Measurements from ENCODE around the gene PRICKLE4. TPM values are rescaled to one million over a fixed set of nuclear protein-coding genes. Genes with fewer than 3 reads are reported as not detected.

Gene PRICKLE4
- total RNA-seq, 1 experiment from 2014 or later = 2.9 TPM

DNA sequence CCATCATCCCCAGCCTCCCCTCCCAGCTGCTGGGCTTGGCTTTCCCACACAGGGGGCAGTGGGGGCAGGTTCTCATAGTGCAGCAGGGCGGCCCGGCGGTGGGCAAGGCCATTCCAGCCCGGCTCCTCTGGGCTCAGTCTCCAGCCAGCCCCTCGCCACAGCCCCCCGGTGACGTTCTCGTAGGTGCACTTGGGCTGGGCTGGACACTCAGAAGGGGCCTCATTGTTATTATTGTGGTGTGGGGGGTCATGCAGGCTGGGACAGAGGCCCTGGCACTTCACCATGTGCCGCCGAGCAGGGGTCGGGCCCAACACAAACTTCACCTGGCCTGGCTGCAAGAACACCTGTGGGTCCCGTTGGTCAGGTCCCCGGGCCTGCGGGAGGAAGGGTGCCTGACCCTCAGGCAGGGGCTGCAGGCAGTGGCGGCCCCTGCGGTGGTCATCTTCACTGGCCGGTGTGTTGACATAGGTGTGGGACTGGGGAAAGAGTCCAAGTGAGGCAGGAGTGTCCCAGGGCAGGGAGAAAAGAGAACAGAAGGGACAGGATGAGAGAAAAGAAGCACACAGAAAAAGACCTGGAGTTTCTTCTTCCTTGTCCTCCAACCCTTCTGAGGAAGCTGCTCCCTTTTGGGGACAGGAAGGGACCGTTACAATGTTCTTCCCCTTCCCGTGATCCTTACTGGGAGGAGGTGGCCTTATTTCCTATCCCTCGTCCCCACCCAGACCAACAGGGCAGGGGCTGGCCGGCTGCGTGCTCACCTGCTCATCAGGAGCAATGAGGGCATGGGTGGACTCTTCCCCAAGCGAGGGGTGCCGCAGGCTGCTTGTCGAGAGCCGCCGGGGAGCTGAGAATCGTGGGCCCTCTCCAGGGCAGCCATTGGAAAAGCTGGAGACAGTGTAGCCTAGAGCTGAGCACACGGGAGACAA lies 9.3 kb upstream of the PRICKLE4 start:
- H3K79me2 ChIP-seq (ENCODE audit: insufficient read depth, low read length) = no peaks in the 10 kb centered on the region
- no peak overlapping the region for H2AFZ ChIP-seq (ENCODE audit: low read depth, low read length, poor library complexity, severe bottlenecking)
- H3K4me3 ChIP-seq (replicated peaks in 1 of 2; ENCODE audit: low read depth in 1 of 2, low read length in 2 of 2) = no peak overlapping the region
- peaks cover 0 to 5% of the 10 kb centered on the region in 2 experiments; a peak in 2 of 4 replicates for H3K36me3 ChIP-seq (ENCODE audit: control insufficient read depth in 1 of 2, insufficient read depth in 2 of 2, low read length in 2 of 2)
- H4K20me1 ChIP-seq (ENCODE audit: insufficient read depth) = no peaks in the 10 kb centered on the region
- intact Hi-C loops (cut with micrococcal nuclease) = loop anchor here (10.0 kb wide), 1 partner anchor 167 kb away; no protein-coding TSS in a partner anchor
- H3K9me2 ChIP-seq (ENCODE audit: insufficient read depth) = no peaks in the 10 kb centered on the region
- ChIA-PET RAD21 (ENCODE audit: low non-redundant PET in 1 of 2, low total read pairs in 2 of 2, uncharacterized antibody in 2 of 2, unreplicated experiment in 2 of 2) (no interaction called here), POLR2A (no interaction called here), CTCF (no interaction called here)
- H3K4me2 ChIP-seq (ENCODE audit: low read length) = no peak overlapping the region
- H3K27me3 ChIP-seq (ENCODE audit: insufficient read depth, low read length) = no peaks in the 10 kb centered on the region
- peaks cover 8 to 21% of the 10 kb centered on the region in 2 experiments; a peak in 3 of 4 replicates for H3K4me1 ChIP-seq (ENCODE audit: control insufficient read depth in 1 of 2, insufficient read depth in 2 of 2, low read length in 2 of 2)
- no peaks in the 10 kb centered on the region for H3K9me3 ChIP-seq (ENCODE audit: control insufficient read depth in 1 of 2, insufficient read depth in 1 of 2, low read depth in 1 of 2, low read length in 2 of 2)
- BruUV-seq (replicated peaks) = no TSS peak
- H3K9ac ChIP-seq (ENCODE audit: low read length) = no peak overlapping the region
- ATAC-seq = no peak
- H3K27ac ChIP-seq (ENCODE audit: low read depth, low read length) = no peak overlapping the region
- no peak for DNase-seq (ENCODE audit: low read depth, low spot score)
- TF ChIP-seq ZNF274 (IDR thresholded peaks at IDR 0.05; ENCODE audit: low read depth, low read length) (no peak), TCF7L2 (IDR thresholded peaks at IDR 0.05; ENCODE audit: borderline replicate concordance, extremely low read depth, insufficient read depth, insufficient read length) (no peak), ZFX (IDR thresholded peaks at IDR 0.05) (no peak), EZH2phosphoT487 (IDR thresholded peaks at IDR 0.05; ENCODE audit: borderline replicate concordance) (no peak), FOSL1 (IDR thresholded peaks at IDR 0.05; ENCODE audit: low read depth) (no peak), SP1 (IDR thresholded peaks at IDR 0.05; ENCODE audit: low read depth) (no peak), CEBPB (IDR thresholded peaks at IDR 0.05; ENCODE audit: low read depth) (no peak), CTCF (IDR thresholded peaks at IDR 0.05 in 2 of 3, conservative IDR thresholded peaks at IDR 0.05 in 1 of 3; ENCODE audit: borderline replicate concordance in 1 of 3, insufficient read depth in 1 of 3, low read depth in 2 of 3, low read length in 2 of 3) (no peak), JUND (IDR thresholded peaks at IDR 0.05) (no peak), POLR2A (IDR thresholded peaks at IDR 0.05; ENCODE audit: borderline replicate concordance, extremely low read depth, insufficient read depth, insufficient read length) (no peak), EZH2 (IDR thresholded peaks at IDR 0.05) (no peak), EGR1 (IDR thresholded peaks at IDR 0.05; ENCODE audit: low read depth) (no peak), YY1 (IDR thresholded peaks at IDR 0.05; ENCODE audit: extremely low read depth, insufficient replicate concordance, low read depth, low read length) (no peak), CBX3 (IDR thresholded peaks at IDR 0.05; ENCODE audit: low read depth) (no peak), POLR2AphosphoS5 (IDR thresholded peaks at IDR 0.05; ENCODE audit: low read depth, low read length) (no peak), ZBTB33 (IDR thresholded peaks at IDR 0.05; ENCODE audit: extremely low read depth, insufficient replicate concordance, low read length) (no peak)
- TF ChIP-seq, protein P1, sequence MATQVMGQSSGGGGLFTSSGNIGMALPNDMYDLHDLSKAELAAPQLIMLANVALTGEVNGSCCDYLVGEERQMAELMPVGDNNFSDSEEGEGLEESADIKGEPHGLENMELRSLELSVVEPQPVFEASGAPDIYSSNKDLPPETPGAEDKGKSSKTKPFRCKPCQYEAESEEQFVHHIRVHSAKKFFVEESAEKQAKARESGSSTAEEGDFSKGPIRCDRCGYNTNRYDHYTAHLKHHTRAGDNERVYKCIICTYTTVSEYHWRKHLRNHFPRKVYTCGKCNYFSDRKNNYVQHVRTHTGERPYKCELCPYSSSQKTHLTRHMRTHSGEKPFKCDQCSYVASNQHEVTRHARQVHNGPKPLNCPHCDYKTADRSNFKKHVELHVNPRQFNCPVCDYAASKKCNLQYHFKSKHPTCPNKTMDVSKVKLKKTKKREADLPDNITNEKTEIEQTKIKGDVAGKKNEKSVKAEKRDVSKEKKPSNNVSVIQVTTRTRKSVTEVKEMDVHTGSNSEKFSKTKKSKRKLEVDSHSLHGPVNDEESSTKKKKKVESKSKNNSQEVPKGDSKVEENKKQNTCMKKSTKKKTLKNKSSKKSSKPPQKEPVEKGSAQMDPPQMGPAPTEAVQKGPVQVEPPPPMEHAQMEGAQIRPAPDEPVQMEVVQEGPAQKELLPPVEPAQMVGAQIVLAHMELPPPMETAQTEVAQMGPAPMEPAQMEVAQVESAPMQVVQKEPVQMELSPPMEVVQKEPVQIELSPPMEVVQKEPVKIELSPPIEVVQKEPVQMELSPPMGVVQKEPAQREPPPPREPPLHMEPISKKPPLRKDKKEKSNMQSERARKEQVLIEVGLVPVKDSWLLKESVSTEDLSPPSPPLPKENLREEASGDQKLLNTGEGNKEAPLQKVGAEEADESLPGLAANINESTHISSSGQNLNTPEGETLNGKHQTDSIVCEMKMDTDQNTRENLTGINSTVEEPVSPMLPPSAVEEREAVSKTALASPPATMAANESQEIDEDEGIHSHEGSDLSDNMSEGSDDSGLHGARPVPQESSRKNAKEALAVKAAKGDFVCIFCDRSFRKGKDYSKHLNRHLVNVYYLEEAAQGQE (IDR thresholded peaks at IDR 0.05; ENCODE audit: low read depth) = no peak
- TF ChIP-seq, protein P2, sequence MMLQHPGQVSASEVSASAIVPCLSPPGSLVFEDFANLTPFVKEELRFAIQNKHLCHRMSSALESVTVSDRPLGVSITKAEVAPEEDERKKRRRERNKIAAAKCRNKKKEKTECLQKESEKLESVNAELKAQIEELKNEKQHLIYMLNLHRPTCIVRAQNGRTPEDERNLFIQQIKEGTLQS (IDR thresholded peaks at IDR 0.05) = no peak
- TF ChIP-seq, protein P3, sequence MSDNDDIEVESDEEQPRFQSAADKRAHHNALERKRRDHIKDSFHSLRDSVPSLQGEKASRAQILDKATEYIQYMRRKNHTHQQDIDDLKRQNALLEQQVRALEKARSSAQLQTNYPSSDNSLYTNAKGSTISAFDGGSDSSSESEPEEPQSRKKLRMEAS (IDR thresholded peaks at IDR 0.05) = no peak

Measured in HCT116 (cell line).